ENCODE measurements around the gene PPFIA4.

- no peak for TF ChIP-seq CTCF (IDR thresholded peaks at IDR 0.05)
- TF ChIP-seq POLR2A (IDR thresholded peaks at IDR 0.05) = no peak
These were observed 42.9 kb downstream of the PPFIA4 start for GRCh38 chr1:203069030-203069747.
